HFFc6 (cell line): ENCODE data around the gene OSTM1. TPM values are rescaled to one million over a fixed set of nuclear protein-coding genes. Genes with fewer than 3 reads are reported as not detected.
A peak's percentile ranks its signal among the peaks of the same experiment; 100 is the strongest.

Experiments used
- DNase-seq: peaks from one replicate; pipeline ENCODE4 v3.0.0-alpha.2; 2018
- H3K27ac Mint-ChIP-seq: 2 replicates; pipeline ENCODE4 v1.8.0; 2020; ENCODE audit warnings: mild to moderate bottlenecking, mixed read lengths
- H3K27me3 Mint-ChIP-seq: 2 replicates; pipeline ENCODE4 v1.8.0; 2021; ENCODE audit warnings: mild to moderate bottlenecking, moderate library complexity, mixed read lengths; ENCODE audit not compliant: insufficient read depth
- H3K36me3 Mint-ChIP-seq: 2 replicates; pipeline ENCODE4 v1.8.0; 2021; ENCODE audit warnings: low read depth, mixed read lengths
- H3K4me1 Mint-ChIP-seq: 2 replicates; pipeline ENCODE4 v1.8.0; 2020; ENCODE audit warnings: low read depth, mixed read lengths
- H3K4me3 Mint-ChIP-seq: 2 replicates; pipeline ENCODE4 v1.8.0; 2020; ENCODE audit warnings: mild to moderate bottlenecking, moderate library complexity, mixed read lengths
- H3K9me3 Mint-ChIP-seq: 2 replicates; pipeline ENCODE4 v1.8.0; 2020; ENCODE audit warnings: mild to moderate bottlenecking, mixed read lengths
- CTCF ChIP-seq: fragments of 200-600 bp; sonication (generic); IDR thresholded peaks from 2 replicates; pipeline ENCODE4 v1.5.0; 2021; ENCODE audit warnings: antibody characterized with exemption, mild to moderate bottlenecking
- total RNA-seq, 6 experiments: library from RNA; stranded (reverse); fragmentation: NEBNext Ultra II Directional; extraction: Animal tissue kit (Norgen Biotek cat#: 25700); gene quantifications; 2 replicates in 1 of 6; 3 replicates in 5 of 6; pipeline ENCODE4 v1.2.3, GENCODE V29; 2021

OSTM1 gene
- total RNA-seq, 6 experiments from 2014 or later = 42.8 to 52.6 (median 48.7) TPM

- H3K9me3 Mint-ChIP-seq = no peaks in the 10 kb centered on the region
- H3K4me1 Mint-ChIP-seq = peaks cover 22% of the 10 kb centered on the region
- no peaks in the 10 kb centered on the region for H3K36me3 Mint-ChIP-seq
- peaks cover 6% of the 10 kb centered on the region for H3K27me3 Mint-ChIP-seq
- DNase-seq = no peak
- peak overlapping the region; percentile 44; the same call in 1 of the 2 replicates for H3K4me3 Mint-ChIP-seq
- no peak for TF ChIP-seq CTCF
- H3K27ac Mint-ChIP-seq = no peak overlapping the region
Measured at GRCh38 chr6:107991772-107992550, 82.6 kb downstream of the OSTM1 start.

Other genes starting within 250 kb of the OSTM1 start
- 100 to 1,000 TPM in 4 of 6 experiments, 10 to 100 TPM in 2; 99.2 to 114 (median 106) TPM for gene SEC63, start 116.5 kb downstream of the OSTM1 start, total RNA-seq
- gene NR2E1, start 91.3 kb upstream of the OSTM1 start, total RNA-seq = not detected
- gene SNX3, start 186.3 kb upstream of the OSTM1 start, total RNA-seq = 100 to 1,000 TPM; 148 to 195 (median 189) TPM
- gene AFG1L, start 220.3 kb upstream of the OSTM1 start, total RNA-seq = 1 to 10 TPM; 4.8 to 5.7 (median 5.3) TPM